Epidermal melanocyte (primary cell): ENCODE measurements around the gene ME2.
A peak's percentile ranks its signal among the peaks of the same experiment; 100 is the strongest.
"Not testable (repeated sequence)": the region's sequence is repeated elsewhere in the genome, so short reads cannot be mapped to it uniquely, and the experiment has no call there.

ENCODE experiments used
- DNase-seq: peaks from one replicate; pipeline ENCODE4 v3.0.0; 2011; ENCODE audit warnings: low spot score; ENCODE audit not compliant: insufficient read length

The ME2 gene

DNA sequence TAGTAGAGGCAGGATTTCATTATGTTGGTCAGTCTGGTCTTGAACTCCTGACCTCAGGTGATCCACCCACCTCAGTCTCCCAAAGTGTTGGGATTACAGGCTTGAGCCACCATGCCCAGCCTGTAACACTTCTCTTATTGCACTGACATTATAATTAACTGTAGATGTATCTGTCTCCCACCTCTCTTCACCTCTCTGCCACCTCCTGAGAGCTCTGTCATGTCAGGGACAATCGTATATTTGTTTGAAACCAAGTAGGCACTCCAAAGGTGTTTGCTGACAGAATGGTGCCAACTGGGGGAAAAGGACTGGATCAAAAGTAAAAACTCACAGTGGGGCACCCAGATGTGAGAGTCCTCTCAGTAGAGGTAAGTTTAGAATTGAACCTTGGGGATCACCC, 17.3 kb upstream of the ME2 start:
- no peak for DNase-seq

DNA sequence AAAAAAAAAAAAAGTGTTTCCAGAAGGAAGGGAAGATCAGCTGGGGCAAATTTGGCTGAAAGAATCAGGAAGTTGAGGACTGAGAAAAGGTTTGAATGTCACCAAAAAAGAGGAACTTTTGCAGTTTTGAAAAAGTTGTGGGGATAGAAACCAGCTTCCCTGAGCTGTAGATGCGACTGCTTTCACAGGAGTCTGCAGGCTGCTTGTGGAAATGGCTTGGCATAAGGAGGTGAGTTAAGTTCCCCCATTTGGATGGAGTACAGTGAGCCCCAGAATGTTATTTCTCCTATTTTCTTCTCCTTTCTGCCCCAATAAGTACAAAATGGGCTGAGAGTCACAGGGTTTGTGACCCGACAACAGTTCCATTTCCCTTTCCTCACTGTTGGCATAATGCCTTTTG, 16.5 kb upstream of the ME2 start:
- no peak for DNase-seq

DNA sequence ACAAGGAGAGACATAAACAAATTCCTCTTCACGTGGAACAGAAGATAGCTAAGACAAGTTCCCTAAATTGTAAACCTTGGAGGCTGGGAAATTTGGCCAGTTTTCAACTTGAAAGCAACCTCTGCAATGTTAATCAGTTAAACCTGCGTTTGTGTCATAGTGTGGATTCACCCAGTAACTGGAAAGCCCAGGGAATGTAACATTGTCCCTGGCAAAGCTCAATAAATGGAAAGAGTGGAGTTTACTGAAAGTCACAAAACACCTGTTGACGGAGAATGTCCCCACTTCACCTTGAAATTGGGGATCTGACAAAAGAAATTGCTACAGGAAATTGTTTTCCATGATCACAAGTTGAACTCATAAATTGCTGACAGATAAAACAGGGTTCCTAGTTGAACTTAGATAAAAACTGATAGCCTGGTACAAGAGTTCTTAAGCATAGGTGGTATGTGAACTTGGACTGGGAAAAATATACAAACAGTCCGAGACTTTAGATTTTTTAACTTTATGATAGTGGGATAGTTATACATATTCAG, 15.0 kb upstream of the ME2 start:
- no peak for DNase-seq

GRCh38 chr18:50866765-50867164, 12.2 kb upstream of the ME2 start:
- DNase-seq: no peak

GRCh38 chr18:50869150-50869549, 9.8 kb upstream of the ME2 start:
- no peak for DNase-seq

GRCh38 chr18:50870138-50870845, 8.6 kb upstream of the ME2 start:
- no peak for DNase-seq

- DNase-seq: no peak
These were observed 7.1 kb upstream of the ME2 start for GRCh38 chr18:50871846-50872245.

- DNase-seq: no peak
These were observed 2.9 kb upstream of the ME2 start for GRCh38 chr18:50875966-50876536.

GRCh38 chr18:50877545-50878265, 1.2 kb upstream of the ME2 start:
- no peak for DNase-seq

DNA sequence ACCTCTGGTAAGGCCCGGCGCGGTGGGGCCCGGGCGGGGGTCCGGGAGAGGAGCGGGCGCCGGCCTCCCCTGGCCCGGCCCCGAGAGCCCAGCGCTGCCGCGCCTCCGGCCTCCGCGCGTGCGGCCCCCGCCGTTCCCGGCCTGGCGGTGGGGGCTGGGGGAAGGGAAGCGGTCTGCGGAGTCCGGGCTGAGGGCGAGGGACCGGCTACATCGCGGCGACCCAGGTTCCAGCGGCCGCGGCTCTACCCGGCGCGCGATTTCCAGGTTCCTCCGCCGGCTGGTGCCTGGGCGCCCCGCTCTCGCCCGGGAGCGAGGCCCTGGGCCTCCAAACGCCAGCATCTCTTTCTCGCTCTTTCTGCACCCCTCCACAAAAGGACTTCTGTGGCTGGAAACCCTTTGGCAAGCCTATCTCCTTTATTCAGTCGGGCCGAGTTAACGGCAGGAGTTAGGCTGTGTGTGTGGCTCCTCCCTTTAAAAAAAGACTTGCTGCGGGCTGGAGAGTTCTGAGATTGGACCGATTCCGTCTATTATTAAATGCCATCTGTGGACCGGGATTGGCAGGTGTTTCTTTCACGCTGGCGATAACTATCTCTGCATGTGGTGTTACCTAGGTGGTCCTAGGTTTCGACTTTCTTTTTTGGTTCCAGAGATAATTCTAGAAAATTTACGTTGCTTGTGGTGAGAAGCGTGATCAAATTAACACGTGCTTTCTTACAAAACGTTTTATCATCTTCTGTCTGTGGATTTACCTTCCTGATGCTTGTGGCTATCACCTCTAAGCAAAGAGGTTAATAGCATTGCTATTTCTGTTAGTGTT, 592 bp downstream of the ME2 start:
- DNase-seq: peak; percentile 16

GRCh38 chr18:50880119-50880465, 1.2 kb downstream of the ME2 start:
- DNase-seq: no peak

DNA sequence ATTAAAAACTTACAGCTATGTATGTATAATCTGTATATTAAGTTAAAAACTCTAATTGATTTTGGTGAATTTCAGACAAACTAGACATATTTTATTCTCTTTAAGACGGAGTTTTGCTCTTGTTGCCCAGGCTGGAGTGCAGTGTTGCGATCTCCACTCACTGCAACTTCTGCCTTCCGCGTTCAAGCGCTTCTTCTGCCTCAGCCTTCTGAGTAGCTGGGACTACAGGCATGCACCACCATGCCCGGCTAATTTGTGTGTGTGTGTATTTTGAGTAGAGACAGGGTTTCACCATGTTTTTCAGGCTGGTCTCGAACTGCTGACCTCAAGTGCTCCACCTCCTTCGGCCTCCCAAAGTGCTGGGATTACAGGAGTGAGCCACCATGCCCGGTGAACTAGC, 2.0 kb downstream of the ME2 start:
- not testable (repeated sequence) for DNase-seq

DNA sequence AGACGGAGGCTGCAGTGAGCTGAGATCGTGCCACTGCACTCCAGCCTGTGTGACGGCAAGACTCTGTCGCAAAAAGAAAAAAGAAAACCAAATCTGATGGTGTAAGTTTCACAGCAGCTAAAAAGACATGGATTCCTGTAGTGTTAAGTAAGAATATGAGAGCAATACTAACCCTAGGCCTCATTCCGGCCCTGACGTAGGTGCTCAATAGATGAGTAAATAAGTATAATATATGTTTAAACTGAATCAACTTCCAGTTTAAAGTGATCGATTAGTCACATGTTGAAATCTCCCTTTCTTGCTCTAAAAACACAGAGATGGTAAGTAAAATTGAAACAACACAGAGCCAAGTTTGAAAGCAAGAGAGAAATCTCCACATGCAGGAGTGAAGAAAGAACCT, 8.0 kb downstream of the ME2 start:
- no peak for DNase-seq

- no peak for DNase-seq
These were observed 16.6 kb downstream of the ME2 start for GRCh38 chr18:50895350-50896045.

GRCh38 chr18:50896093-50896492, 17.2 kb downstream of the ME2 start:
- DNase-seq: no peak

DNA sequence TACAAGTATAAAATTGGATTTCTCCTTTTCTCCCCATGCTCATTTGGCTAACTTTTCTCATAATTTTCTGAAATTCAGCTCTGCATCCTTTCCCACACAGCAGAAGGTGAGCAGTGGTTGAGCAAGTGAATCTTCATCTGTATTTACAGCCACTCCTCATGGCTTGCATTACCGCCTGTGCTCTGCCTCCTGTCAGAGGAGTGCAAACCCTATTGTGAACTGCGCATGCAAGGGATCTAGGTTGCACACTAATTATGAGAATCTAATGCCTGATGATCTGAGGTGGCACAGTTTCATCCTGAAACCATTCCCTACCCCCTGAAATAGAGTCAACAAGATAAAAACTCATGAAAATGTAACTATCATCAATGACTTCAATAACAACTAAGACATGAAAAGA, 20.0 kb downstream of the ME2 start:
- no peak for DNase-seq

GRCh38 chr18:50902797-50903196, 23.9 kb downstream of the ME2 start:
- no peak for DNase-seq

DNA sequence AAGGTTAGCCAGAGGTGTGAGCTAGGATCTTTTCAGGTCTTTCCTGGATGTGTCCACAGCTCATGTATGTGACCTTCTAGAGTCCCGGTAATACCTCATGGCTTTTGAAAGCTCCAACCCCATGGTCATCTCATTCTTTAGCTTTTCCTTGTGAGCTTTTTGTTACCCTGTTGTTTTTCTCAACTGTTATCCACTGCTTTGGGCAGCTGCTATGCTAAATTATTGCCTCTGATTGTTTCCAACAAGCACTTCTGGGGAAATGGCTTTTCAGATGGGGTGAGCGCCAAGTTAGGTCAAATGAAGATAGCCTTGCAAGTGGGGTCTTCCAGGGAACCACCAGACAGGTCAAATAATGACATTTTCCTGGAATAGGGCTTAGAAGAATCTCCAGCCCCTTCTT, 27.9 kb downstream of the ME2 start:
- no peak for DNase-seq

DNA sequence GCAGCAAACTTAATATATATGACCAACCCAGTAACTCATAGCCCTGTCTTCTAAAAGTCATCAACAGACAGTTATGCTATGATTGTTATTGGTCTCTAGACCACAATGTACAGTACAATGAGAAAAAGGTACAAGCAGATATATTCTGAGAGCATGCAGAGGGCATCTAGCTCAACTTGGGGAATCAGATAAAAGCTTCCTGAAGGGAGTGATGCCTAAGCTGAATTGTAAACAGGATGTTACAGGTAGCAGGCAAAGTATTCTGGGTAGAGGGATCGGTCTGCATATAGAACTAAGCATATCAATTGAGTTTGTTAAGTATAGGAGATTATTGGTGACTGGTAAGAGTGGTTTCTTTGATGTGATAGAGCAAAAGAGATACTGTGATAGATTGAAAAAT, 30.3 kb downstream of the ME2 start:
- no peak for DNase-seq

DNA sequence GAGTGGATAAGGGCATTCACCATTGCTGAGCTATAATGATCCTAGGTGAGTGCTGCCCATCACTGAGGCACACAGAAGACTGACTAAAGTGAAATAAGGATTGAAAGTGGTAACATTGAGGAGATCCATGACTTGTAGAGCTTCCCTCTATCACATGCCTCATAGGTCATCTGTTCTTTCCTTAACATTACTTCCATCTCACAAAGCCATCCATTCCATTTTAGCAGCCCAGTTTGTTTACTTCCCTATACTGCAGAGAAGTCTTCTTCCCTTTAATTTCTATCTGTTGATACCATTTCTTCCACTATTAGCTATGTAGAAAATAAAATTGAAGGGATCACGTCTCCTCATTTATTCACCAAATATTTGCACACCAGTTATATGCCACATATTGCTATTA, 32.1 kb downstream of the ME2 start:
- no peak for DNase-seq

DNA sequence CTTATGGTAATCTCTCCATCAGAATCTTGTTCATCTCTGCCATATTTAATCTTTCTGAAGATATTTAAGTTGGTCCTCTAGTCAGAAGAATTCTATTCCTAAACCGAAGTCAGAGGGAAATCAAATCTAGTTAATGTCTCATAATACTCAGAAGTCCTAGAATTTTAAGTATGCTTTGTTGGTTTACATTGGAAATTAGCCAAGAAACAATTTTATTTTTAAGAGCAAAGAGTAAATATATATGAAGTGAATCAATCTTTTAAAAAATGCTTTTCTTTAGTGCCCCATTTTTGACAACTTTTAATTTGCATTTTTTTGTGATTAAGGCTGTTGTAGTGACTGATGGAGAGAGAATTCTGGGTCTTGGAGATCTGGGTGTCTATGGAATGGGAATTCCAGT, 38.1 kb downstream of the ME2 start:
- DNase-seq: no peak
